GM19351 (cell line): ENCODE data around the gene CARMIL3.

Experiments used
- ATAC-seq: cut with Tn5 transposase; IDR thresholded peaks from one replicate; pipeline ENCODE4 v1.9.1; 2021; ENCODE audit warnings: mild to moderate bottlenecking, moderate library complexity; ENCODE audit not compliant: unreplicated experiment

The CARMIL3 gene

DNA sequence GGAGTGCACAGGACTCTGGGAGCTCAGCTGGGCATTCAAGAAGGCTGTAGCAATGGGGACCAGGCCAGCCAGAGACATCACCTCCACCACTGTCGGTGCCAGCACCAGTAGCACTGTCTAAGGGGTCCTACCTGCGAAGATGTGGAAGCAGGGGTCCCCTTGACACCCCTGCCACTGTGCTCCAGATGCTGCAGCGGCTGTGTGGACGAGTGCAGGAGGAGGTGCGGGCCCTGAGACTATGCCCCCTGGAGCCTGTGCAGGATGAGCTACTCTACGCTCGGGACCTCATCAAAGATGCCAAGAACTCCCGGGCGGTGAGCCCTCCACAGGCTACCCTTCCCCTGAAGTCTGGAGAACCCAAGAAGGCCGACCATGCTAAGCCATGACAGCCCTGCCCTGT, 8.6 kb downstream of the CARMIL3 start:
- ATAC-seq, result no peak

DNA sequence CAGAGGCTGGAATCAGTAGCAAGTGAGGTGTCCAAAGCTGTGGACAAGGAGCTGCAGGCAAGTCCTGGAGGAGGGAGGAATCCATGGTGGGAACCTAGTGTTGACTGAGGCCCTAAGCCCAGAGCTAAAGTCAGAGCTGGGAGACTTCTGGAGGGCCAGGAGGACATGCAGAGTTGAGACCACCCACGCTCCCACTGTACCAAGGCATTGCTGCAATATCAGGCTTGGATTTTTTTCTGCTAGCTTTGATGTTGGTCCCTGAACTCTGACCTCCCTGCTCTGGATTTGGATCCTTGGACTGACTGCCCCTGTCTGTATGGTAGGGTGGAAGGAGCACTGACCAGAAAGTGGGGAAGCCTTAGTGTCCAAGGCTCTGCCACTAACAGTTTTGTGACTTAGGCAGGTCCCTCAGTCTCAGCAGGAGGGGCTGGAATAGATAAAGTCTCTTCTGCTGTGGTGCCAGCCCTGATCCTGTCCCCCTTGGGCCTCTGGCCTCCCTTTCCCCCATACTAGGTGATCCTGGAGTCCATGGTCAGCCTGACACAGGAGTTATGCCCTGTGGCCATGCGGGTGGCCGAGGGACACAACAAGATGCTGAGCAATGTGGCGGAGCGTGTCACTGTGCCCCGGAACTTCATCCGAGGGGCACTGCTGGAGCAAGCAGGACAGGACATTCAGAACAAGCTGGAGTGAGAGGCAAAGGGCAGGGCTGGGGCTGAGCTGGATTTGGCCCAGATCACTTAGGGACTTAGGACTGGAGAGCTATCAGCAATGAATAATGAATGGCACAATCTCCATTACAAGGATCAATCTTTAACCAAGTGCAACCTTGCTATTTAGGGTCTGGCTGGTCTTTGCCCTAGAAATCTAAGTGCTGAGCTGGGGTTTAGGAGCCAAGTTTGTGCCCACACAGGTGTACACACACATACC, 9.4 kb downstream of the CARMIL3 start:
- no peak for ATAC-seq

GRCh38 chr14:24062216-24062980, 10.6 kb downstream of the CARMIL3 start:
- ATAC-seq, result no peak

GRCh38 chr14:24063263-24063836, 11.5 kb downstream of the CARMIL3 start:
- no peak for ATAC-seq

DNA sequence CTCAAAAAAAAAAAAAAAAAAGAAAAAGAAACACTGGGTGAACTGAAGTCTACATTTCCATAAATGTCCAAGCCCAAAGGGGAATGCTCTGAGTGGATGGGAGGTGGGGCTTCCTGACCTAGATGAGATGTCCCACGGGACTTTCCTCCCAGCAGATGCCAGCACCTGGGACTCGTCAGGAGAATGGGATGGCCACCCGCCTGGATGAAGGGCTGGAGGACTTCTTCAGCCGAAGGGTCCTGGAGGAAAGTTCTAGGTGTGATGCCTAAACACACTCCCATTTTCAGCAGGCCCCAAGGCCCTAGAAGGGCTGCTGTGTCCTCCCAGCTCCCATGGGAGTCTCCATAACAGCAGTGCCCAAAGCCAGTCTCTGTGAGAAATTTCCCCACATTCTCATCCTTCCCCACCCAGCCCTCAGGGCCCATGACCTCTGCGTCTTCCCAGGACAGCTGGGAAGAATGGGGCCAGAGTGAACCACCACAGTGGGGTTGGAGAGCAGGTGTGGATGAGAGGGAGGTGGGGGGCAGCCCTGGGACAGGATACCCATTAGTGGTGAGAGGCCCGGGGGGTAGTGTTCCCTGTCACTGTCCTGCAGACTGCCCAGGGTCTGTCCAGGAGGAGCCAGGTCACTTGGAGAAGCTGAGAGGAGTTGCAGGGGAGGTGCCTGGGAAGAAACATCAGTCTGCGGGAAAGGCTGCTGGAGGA, 12.4 kb downstream of the CARMIL3 start:
- ATAC-seq, result no peak

GRCh38 chr14:24064856-24065255, 13.0 kb downstream of the CARMIL3 start:
- no peak for ATAC-seq

DNA sequence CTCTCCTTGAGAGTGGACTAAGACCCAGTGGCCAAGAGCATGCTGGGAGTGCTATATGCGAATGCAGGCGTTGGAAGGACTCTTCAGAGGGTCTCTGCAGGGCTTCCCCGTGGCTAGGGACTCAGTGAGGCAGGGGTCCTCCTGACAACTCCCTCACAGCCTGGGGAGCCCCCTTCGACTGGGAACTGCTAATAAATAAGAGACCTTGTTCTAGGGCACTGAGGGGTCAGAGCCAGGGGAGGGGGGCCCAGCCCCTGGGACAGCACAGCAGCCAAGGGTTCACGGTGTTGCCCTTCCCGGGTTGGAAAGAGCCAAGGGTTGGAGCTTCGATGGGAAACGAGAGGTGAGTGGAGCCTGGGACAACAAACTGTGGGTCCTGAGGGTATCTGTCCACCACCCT, 13.6 kb downstream of the CARMIL3 start:
- ATAC-seq, result no peak

GRCh38 chr14:24066496-24067132, 14.8 kb downstream of the CARMIL3 start:
- ATAC-seq, result no peak

DNA sequence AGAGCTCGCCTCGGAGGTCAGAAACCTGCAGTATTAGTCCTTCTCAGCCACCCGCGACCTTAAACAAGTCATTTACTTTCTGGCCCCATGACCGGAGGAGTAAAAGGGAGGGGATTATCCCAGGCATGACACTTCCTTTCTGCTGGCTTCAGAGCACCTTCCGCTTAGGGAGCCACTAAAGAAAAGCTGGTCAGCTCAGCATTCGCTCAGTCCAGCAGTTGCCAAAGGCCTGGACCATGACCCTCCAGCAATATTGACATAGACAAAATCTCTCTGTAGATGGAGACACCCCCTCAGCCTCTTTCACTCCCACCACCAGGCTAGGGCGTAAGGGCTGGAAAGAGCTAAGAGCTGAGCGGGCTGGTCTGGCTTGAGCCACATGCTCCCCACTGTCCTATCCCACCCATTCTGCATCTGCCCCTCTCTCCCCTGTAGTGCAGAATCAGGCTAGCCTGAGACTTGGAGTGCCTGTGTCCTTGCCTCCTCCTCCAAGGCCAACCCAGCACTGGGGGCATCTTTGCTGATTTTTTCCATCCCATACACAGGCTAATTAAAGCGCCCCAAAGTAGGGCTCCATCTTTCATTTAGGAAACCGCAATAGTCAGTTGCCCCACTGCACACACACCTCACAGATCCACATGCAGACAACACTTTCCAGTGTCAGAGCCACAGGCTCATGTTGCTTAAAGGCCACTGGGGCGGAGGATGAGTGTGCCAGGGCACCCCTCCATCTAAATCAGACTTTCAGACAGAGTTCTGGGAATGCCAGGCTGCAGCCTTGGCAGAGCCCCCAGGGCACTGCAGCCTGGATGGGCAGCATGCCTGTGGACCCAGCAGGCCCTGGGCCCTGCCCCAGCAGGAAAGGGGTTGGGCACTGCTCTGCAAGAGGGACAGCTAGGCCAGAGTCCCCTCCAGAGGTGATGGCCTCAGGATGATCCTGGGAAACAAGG, 15.6 kb downstream of the CARMIL3 start:
- ATAC-seq, result no peak

- ATAC-seq, result no peak
Observed at GRCh38 chr14:24068711-24069410, 17.1 kb downstream of the CARMIL3 start.

- ATAC-seq, result no peak
Observed at GRCh38 chr14:24069411-24069735, 17.6 kb downstream of the CARMIL3 start.

- ATAC-seq, result no peak
Observed at GRCh38 chr14:24070285-24071143, 18.7 kb downstream of the CARMIL3 start.

DNA sequence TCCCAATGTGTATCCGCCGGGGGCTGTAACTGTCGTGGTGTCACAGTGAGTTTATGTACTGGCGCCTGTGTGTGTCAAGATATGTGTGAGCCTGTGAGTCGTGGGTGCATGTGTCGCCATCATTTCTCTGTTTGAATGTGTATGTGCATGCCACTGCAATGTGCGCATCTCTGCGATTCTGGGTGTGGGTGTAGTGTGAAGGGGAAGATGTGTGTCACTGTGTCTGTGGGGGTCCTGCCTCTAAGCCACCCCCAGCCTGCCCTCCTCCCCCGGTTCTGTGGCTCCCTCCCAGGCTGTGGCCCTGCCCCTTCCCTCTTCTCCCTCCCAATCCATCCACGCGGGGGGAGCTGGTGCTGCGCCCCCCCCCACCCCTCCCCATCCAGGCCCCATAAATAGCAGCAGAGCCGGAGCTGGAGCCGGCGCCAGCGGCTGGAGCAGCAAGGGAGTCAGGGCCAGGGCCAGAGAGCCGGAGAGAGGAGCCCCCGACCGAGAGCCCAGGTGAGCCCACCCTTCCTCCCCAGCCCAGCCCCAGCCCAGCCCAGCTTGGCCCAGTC, 19.4 kb downstream of the CARMIL3 start, which contains the start of gene CPNE6:
Gene CPNE6 (plus strand): TSS at position 419 of the 554 bp plus-strand sequence. CDS start 1,375 bp downstream, outside the sequence.
- no peak for ATAC-seq

DNA sequence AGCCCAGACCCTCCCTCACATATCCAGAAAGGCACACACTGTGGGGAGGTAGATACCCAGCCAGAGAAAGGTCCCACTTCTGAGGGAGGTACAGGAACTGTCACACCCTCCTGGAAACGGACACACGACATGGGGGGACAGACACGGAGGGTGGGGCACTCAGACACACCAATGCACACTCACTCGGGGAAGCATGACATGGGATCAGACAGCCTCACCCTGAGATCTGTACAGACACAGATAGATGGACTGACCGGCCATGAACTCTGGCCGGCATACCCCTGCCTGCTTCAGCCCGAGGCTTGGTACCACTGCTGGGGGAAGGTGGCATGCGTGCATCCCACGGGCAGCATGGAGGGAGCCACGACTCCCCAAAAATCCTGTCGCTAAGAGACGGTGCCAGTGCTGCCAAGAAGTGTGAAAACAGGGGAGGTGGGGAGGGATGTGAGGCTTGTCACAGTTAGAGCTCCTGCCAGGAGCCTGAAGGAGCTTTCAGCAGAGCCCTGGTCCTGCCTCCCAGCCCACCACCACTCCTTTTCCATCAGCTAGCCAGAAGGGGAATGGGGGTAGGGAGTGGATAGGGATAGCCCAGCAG, 20.1 kb downstream of the CARMIL3 start:
- ATAC-seq, result no peak

- ATAC-seq, result no peak
Observed at GRCh38 chr14:24072436-24072835, 20.6 kb downstream of the CARMIL3 start.

DNA sequence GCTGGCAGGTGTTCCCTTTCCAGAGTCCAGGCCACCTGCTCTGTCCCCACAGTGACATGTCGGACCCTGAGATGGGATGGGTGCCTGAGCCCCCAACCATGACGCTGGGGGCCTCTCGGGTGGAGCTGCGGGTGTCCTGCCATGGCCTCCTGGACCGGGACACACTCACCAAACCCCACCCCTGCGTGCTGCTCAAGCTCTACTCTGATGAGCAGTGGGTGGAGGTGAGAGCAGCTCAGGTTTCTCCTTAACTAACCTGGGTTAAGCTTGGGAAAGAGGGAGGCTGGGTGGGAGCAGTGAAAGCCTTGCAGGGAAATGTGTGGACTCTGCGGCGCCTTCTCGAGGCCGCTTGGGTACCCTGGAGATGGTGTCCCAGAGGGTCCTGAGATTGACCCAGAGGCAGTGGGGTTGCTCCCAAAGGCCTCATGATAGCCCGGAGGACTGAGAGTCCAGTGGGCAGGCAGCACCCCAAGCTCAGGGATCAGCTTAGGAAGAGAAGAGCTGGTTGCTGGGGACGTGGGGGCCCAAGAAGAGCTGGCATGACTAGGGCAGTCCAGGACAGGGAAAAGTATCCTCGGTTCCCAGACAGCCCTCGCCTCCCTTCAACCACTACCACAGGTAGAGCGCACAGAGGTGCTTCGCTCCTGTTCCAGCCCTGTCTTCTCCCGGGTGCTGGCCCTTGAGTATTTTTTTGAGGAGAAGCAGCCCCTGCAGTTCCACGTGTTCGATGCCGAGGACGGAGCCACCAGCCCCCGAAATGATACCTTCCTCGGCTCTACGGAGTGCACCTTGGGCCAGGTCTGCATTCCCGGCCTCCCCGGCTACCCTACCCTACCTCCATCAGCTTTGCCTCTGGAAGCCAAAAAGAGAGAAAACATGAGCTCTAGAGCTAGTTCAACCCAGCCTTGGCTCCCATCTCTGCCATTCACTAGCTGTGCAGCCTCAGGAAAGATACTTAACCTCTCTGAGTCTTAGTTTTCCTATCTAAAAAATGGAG, 21.4 kb downstream of the CARMIL3 start:
- no peak for ATAC-seq
